Measurements from ENCODE around the gene IGFBP4. TPM values are rescaled to one million over a fixed set of nuclear protein-coding genes. Genes with fewer than 3 reads are reported as not detected.

The IGFBP4 gene
- total RNA-seq, 4 donors from 2014 or later, result 98.4 to 302 (median 166) TPM

DNA sequence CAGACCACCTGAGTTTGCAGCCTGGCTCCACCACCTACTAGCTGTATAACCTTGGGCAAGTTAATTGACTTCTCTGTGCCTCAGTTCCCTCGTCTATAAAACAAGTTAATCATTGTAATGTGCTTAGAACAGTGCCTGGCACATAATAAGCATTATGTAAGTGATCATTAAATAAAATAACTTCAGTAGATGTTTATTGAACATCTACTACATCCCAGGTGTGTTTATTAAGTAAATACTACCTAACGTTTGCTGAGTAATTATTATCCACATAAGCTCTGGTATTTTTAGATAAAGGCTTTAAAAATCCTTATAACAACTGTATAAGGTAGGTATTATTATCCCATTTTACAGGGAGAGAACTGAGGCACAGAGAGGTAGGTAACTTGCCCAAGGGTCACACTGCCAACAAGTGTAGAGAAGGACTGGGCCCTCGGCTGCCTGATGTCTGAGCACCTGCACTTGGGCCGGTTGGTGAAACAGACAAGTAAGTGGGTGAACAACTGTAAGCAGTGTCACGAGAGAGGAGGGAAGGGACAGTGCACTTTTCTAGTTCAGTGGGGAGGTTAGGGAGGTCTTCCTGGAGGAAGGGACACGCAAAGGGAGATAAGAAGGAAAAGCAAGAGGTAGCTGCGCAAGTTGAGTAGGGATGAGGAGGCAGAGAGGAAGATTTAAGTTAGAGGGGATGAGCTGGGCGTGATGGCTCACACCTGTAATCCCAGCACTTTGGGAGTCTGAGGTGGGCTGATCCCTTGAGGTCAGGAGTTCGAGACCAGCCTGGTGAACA is 53.6 kb downstream of the IGFBP4 start:
- Histone ChIP-seq H3K4me1 (peaks cover 17 to 46% (median 43%) of the 10 kb centered on the region in 4 donors), H3K9me3 (no peaks in the 10 kb centered on the region), H3K27me3 (no peaks in the 10 kb centered on the region), H3K27ac (peak overlapping the region in 2 of 4 donors; percentile 82), H3K36me3 (no peaks in the 10 kb centered on the region), H3K4me3 (no peak overlapping the region)
- 66 to 95% methylated on average over 6 to 9 of the region's 9 CpGs for WGBS, 2 donors (ENCODE audit: low coverage in 1 of 2)
- intact Hi-C loops (cut with DNase I; ENCODE audit: low total_unique reads), result no loop called here
- in situ Hi-C loops (cut with MboI; ENCODE audit: low pct_ligation_motif_present in 1 of 4, low pct_unique_long_range_greater_than_20kb in 1 of 4, low sequenced_read_pairs in 3 of 4), result no loop called here
- no peak for TF ChIP-seq CTCF (IDR thresholded peaks at IDR 0.05)
- no peak for TF ChIP-seq EP300 (IDR thresholded peaks at IDR 0.05; ENCODE audit: low read depth)
- TF ChIP-seq POLR2AphosphoS5 (IDR thresholded peaks at IDR 0.05), result no peak
- no peak for TF ChIP-seq POLR2A (IDR thresholded peaks at IDR 0.05)
- no peak for DNase-seq

DNA sequence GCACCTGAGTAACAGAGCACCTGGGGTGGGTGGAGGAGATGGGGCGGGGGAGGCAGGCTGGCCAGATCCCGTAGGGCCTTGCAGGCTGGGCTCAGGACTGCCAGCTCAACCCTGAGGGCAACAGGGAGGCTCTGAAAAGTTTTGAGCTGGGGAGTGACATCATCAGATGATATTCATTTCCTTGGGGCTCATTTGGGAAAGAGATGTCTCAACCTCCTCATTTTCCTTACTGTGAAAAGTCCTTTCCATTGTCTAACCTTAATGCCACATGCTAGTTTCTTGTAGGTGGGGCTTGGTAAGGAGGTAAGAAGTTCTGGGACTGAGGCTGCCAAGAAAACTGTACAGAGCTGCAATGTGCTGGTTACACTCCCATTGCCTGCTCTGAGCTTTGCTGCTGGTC is 54.4 kb downstream of the IGFBP4 start:
- H3K9me3 ChIP-seq, result no peaks in the 10 kb centered on the region
- no peaks in the 10 kb centered on the region for H3K36me3 ChIP-seq

GRCh38 chr17:40498281-40499084 is 55.2 kb downstream of the IGFBP4 start:
- in situ Hi-C loops (cut with MboI; ENCODE audit: low pct_ligation_motif_present in 1 of 4, low pct_unique_long_range_greater_than_20kb in 1 of 4, low sequenced_read_pairs in 3 of 4), result no loop called here
- peak overlapping the region; percentile 79 to 86 (median 82) for H3K27ac ChIP-seq

More for the DNA sequence above, 54.4 kb downstream of the IGFBP4 start:
- Histone ChIP-seq H3K4me3 (no peak overlapping the region), H3K27me3 (no peaks in the 10 kb centered on the region), H3K4me1 (peaks cover 17 to 46% (median 40%) of the 10 kb centered on the region in 4 donors), H3K27ac (peak overlapping the region; percentile 79 to 86 (median 82))
- no peak for TF ChIP-seq POLR2A (IDR thresholded peaks at IDR 0.05)
- TF ChIP-seq CTCF (IDR thresholded peaks at IDR 0.05), result no peak
- no peak for TF ChIP-seq EP300 (IDR thresholded peaks at IDR 0.05; ENCODE audit: low read depth)
- in situ Hi-C loops (cut with MboI; ENCODE audit: low pct_ligation_motif_present in 1 of 4, low pct_unique_long_range_greater_than_20kb in 1 of 4, low sequenced_read_pairs in 3 of 4), result no loop called here
- DNase-seq, result no peak
- WGBS, 2 donors (ENCODE audit: low coverage in 1 of 2), result 71% methylated on average over 2 of the region's 2 CpGs; no CpG with 5 or more reads in 1 of the 2 donors
- intact Hi-C loops (cut with DNase I; ENCODE audit: low total_unique reads), result no loop called here

More at GRCh38 chr17:40498281-40499084, 55.2 kb downstream of the IGFBP4 start:
- TF ChIP-seq CTCF (IDR thresholded peaks at IDR 0.05), result no peak
- TF ChIP-seq POLR2A (IDR thresholded peaks at IDR 0.05), result no peak
- TF ChIP-seq EP300 (IDR thresholded peaks at IDR 0.05; ENCODE audit: low read depth), result no peak
- peak in 1 of 3 donors; percentile 26 for TF ChIP-seq POLR2AphosphoS5 (IDR thresholded peaks at IDR 0.05)
- Histone ChIP-seq H3K4me3 (no peak overlapping the region), H3K36me3 (no peaks in the 10 kb centered on the region), H3K9me3 (no peaks in the 10 kb centered on the region), H3K27me3 (no peaks in the 10 kb centered on the region), H3K4me1 (peaks cover 17 to 46% (median 40%) of the 10 kb centered on the region in 4 donors)
- intact Hi-C loops (cut with DNase I; ENCODE audit: low total_unique reads), result no loop called here
- no peak for DNase-seq
- 58% methylated on average over 4 to 9 of the region's 9 CpGs for WGBS, 2 donors (ENCODE audit: low coverage in 1 of 2)
